Mesenchymal stem cell (in vitro differentiated cells and primary cell): ENCODE results near the gene CNTLN.

Source experiments
- DNase-seq: peaks from one replicate; pipeline ENCODE4 v3.0.0-alpha.2; 2013
- H2AFZ ChIP-seq: one replicate; pipeline ENCODE4 v1.6.1; 2013; ENCODE audit warnings: low read depth, mild to moderate bottlenecking, control low read depth, inconsistent platforms, low read length, moderate library complexity
- H2AK5ac ChIP-seq: 2 replicates; pipeline ENCODE4 v1.6.1; 2013; ENCODE audit warnings: low read length, moderate library complexity, mild to moderate bottlenecking, inconsistent platforms; ENCODE audit not compliant: severe bottlenecking
- H2BK120ac ChIP-seq: one replicate; pipeline ENCODE4 v1.6.1; 2013; ENCODE audit warnings: low read depth, mild to moderate bottlenecking, inconsistent platforms, low read length, moderate library complexity
- H2BK12ac ChIP-seq, 2 experiments: one replicate each; pipeline ENCODE4 v1.6.1; 2013; ENCODE audit warnings: inconsistent platforms in 2 of 2, low read length in 2 of 2, mild to moderate bottlenecking in 2 of 2, moderate library complexity in 2 of 2, control low read depth in 1 of 2
- H2BK15ac ChIP-seq: one replicate; pipeline ENCODE4 v1.6.1; 2013; ENCODE audit warnings: mild to moderate bottlenecking, low read depth, inconsistent platforms; ENCODE audit not compliant: poor library complexity, severe bottlenecking
- H2BK5ac ChIP-seq: 2 replicates; pipeline ENCODE4 v1.6.1; 2013; ENCODE audit warnings: low read depth, mild to moderate bottlenecking, low read length, control low read depth, inconsistent platforms; ENCODE audit not compliant: poor library complexity, severe bottlenecking
- H3K14ac ChIP-seq, 2 experiments: one replicate each; pipeline ENCODE4 v1.6.1; 2013; ENCODE audit warnings: inconsistent platforms in 2 of 2, low read length in 2 of 2, control low read depth in 1 of 2, mild to moderate bottlenecking in 1 of 2, moderate library complexity in 1 of 2
- H3K18ac ChIP-seq, 2 experiments: one replicate each; pipeline ENCODE4 v1.6.1; 2013; ENCODE audit warnings: inconsistent platforms in 2 of 2, low read length in 2 of 2, control low read depth in 1 of 2, low read depth in 1 of 2, mild to moderate bottlenecking in 1 of 2
- H3K23ac ChIP-seq, 2 experiments: one replicate each; pipeline ENCODE4 v1.6.1; 2013; ENCODE audit warnings: inconsistent platforms in 2 of 2, low read length in 2 of 2, mild to moderate bottlenecking in 2 of 2, moderate library complexity in 2 of 2, control low read depth in 1 of 2
- H3K27ac ChIP-seq: 2 replicates; pipeline ENCODE4 v1.5.1; 2013; ENCODE audit warnings: mild to moderate bottlenecking, moderate library complexity, low read length, control low read depth, inconsistent platforms; ENCODE audit not compliant: poor library complexity, severe bottlenecking
- H3K27me3 ChIP-seq, 2 experiments: 2 replicates each; pipeline versions ENCODE4 v1.6.1 to v1.7.0; 2013; ENCODE audit warnings: low read length in 2 of 2, mild to moderate bottlenecking in 2 of 2, moderate library complexity in 2 of 2, control low read depth in 1 of 2, inconsistent platforms in 1 of 2; ENCODE audit not compliant: control insufficient read depth in 1 of 2, insufficient read depth in 1 of 2
- H3K36me3 ChIP-seq, 2 experiments: 2 replicates each; pipeline versions ENCODE4 v1.6.1 to v1.7.0; 2013; ENCODE audit warnings: low read length in 2 of 2, control low read depth in 1 of 2, inconsistent platforms in 1 of 2, low read depth in 1 of 2, mild to moderate bottlenecking in 1 of 2; ENCODE audit not compliant: insufficient read depth in 2 of 2, control insufficient read depth in 1 of 2
- H3K4ac ChIP-seq, 2 experiments: one replicate each; pipeline ENCODE4 v1.6.1; 2013; ENCODE audit warnings: inconsistent platforms in 2 of 2, low read length in 2 of 2, mild to moderate bottlenecking in 2 of 2, moderate library complexity in 2 of 2, control low read depth in 1 of 2, low read depth in 1 of 2
- H3K4me1 ChIP-seq: 2 replicates; pipeline ENCODE4 v1.6.1; 2013; ENCODE audit warnings: low read depth, low read length, control low read depth; ENCODE audit not compliant: control insufficient read depth, insufficient read depth
- H3K4me2 ChIP-seq: 2 replicates; pipeline ENCODE4 v1.6.1; 2013; ENCODE audit warnings: low read length, mild to moderate bottlenecking, inconsistent platforms; ENCODE audit not compliant: poor library complexity, severe bottlenecking
- H3K4me3 ChIP-seq, 2 experiments: 2 replicates each; pipeline versions ENCODE4 v1.5.1 to v1.7.0; 2013; ENCODE audit warnings: low read length in 2 of 2, mild to moderate bottlenecking in 2 of 2, control low read depth in 1 of 2, low read depth in 1 of 2; ENCODE audit not compliant: insufficient read depth in 1 of 2
- H3K79me1 ChIP-seq: replicated peaks from 2 replicates; pipeline ENCODE4 v1.6.1; 2013; ENCODE audit warnings: mild to moderate bottlenecking, control low read depth, low read length, inconsistent platforms; ENCODE audit not compliant: poor library complexity, severe bottlenecking
- H3K9ac ChIP-seq: 2 replicates; pipeline ENCODE4 v1.7.0; 2013; ENCODE audit warnings: mild to moderate bottlenecking, low read length, moderate library complexity
- H3K9me3 ChIP-seq: 2 replicates; pipeline ENCODE4 v1.7.0; 2013; ENCODE audit warnings: mild to moderate bottlenecking, low read length; ENCODE audit not compliant: control insufficient read depth
- H4K8ac ChIP-seq: one replicate; pipeline ENCODE4 v1.6.1; 2013; ENCODE audit warnings: inconsistent platforms, mild to moderate bottlenecking, low read length, moderate library complexity
- H4K91ac ChIP-seq: one replicate; pipeline ENCODE4 v1.6.1; 2013; ENCODE audit warnings: mild to moderate bottlenecking, low read length, inconsistent platforms
- WGBS: methylation state at CpG from one replicate; pipeline ENCODE4 v1.1.7; 2013; ENCODE audit warnings: mixed read lengths; 5-methylcytosine and 5-hydroxymethylcytosine counted together

Gene CNTLN

DNA sequence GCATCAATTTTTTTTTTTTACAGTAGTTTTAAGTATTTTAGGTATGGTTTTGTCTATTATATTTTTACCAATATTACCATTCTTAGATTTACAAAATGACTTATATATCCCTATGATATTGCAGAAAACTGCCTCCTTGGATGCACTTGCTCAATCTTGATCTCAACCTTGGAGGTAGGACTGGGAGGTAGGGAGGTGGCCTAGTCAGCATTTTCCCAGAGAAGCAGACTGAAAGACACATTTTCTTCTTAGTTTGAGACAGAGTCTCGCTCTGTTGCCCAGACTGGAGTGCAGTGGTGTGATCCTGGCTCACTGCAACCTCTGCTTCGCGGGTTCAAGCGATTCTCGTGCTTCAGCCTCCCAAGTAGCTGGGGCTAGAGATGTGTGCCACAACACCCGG lies 268.7 kb downstream of the CNTLN start:
- H3K14ac ChIP-seq = no peak overlapping the region
- peaks cover 2% of the 10 kb centered on the region for H3K79me1 ChIP-seq
- H3K36me3 ChIP-seq = peaks cover 0 to 33% of the 10 kb centered on the region in 2 experiments
- peaks cover 3% of the 10 kb centered on the region for H3K9me3 ChIP-seq
- no peak overlapping the region for H2BK12ac ChIP-seq
- H3K27me3 ChIP-seq = no peaks in the 10 kb centered on the region
- no peak overlapping the region for H4K8ac ChIP-seq
- H3K9ac ChIP-seq = no peak overlapping the region
- H3K4ac ChIP-seq = no peak overlapping the region
- H4K91ac ChIP-seq = no peak overlapping the region
- WGBS = 96% methylated on average over 6 of the region's 6 CpGs
- H3K4me1 ChIP-seq = no peaks in the 10 kb centered on the region
- no peak overlapping the region for H3K23ac ChIP-seq
- H3K27ac ChIP-seq = no peak overlapping the region
- no peak for DNase-seq
- H3K4me2 ChIP-seq = no peak overlapping the region
- no peak overlapping the region for H2BK5ac ChIP-seq
- H3K18ac ChIP-seq = no peak overlapping the region
- H2AK5ac ChIP-seq = no peak overlapping the region
- no peak overlapping the region for H2BK120ac ChIP-seq
- no peak overlapping the region for H3K4me3 ChIP-seq
- no peak overlapping the region for H2BK15ac ChIP-seq
- no peak overlapping the region for H2AFZ ChIP-seq

DNA sequence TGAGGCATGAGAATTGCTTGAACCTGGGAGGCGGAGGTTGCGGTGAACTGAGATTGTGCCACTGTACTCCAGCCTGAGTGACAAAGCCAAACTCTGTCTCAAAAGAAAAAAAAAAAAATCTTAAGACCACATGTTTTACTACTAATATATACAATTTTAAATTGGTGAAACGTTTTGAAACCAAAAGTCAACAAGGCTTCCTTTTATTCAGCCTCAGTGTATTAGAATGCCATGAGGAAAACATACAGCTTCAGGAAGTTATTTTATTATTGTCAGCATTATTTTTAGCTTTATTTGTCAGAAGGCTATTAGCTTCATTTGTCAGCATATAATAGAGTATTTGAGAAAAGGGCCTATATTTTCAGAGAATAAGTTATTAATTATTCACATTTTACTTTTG lies 280.1 kb downstream of the CNTLN start:
- no CpG with 5 or more reads among the region's 3 CpGs for WGBS
- no peak overlapping the region for H4K8ac ChIP-seq
- H3K14ac ChIP-seq = no peak overlapping the region
- no peak overlapping the region for H2BK15ac ChIP-seq
- H3K4me2 ChIP-seq = no peak overlapping the region
- H2BK12ac ChIP-seq = no peak overlapping the region
- no peak for DNase-seq
- no peak overlapping the region for H4K91ac ChIP-seq
- H3K18ac ChIP-seq = no peak overlapping the region
- no peak overlapping the region for H2BK120ac ChIP-seq
- H2AK5ac ChIP-seq = no peak overlapping the region
- no peak overlapping the region for H3K4ac ChIP-seq
- H3K36me3 ChIP-seq = peaks cover 6 to 24% of the 10 kb centered on the region in 2 experiments
- no peak overlapping the region for H3K4me3 ChIP-seq
- H3K27ac ChIP-seq = no peak overlapping the region
- no peaks in the 10 kb centered on the region for H3K27me3 ChIP-seq
- no peaks in the 10 kb centered on the region for H3K79me1 ChIP-seq
- H3K4me1 ChIP-seq = no peaks in the 10 kb centered on the region
- no peak overlapping the region for H3K9ac ChIP-seq
- no peak overlapping the region for H3K23ac ChIP-seq
- no peak overlapping the region for H2BK5ac ChIP-seq
- no peak overlapping the region for H2AFZ ChIP-seq
- H3K9me3 ChIP-seq = peaks cover 3% of the 10 kb centered on the region

DNA sequence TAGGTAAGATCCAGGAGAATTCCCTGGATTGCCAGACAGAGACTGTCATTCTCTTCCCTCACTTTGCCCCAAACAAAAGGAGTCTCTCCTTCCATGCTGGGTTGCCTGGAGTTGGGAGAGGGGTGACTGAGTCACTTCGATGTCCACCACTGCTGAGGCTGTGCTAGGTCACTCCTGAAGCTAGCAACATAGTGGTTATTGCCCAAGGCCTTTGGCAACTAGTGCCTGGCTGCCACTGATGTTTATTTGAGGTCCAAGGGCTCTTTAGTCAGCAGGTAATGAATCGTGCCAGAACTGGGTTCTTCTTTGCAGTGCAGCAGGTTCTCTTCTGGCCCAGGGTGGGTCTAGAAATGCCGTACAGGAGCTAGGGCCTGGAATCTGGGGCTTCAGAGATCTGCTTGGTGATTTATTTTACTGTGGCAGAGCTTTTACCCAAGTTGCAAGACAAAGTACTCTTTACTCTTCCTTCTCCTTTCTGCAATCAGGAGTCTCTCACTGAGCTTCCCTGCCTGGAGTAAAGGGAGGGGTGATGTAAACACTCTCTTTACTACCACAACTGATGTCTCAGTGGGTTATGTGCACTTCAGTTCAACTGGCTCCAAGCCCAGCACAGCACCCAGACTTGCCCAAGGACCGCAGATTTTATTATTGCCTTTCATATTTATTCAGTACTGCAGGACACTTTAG lies 288.3 kb downstream of the CNTLN start:
- Histone ChIP-seq H2AFZ (no peak overlapping the region), H3K23ac (no peak overlapping the region), H3K14ac (no peak overlapping the region), H2BK12ac (no peak overlapping the region), H3K27ac (no peak overlapping the region), H4K8ac (no peak overlapping the region), H2BK5ac (no peak overlapping the region), H4K91ac (no peak overlapping the region), H3K9ac (no peak overlapping the region), H3K4me1 (no peaks in the 10 kb centered on the region), H2BK120ac (no peak overlapping the region), H2AK5ac (no peak overlapping the region), H3K9me3 (no peaks in the 10 kb centered on the region), H3K18ac (no peak overlapping the region), H3K4ac (no peak overlapping the region), H3K27me3 (no peaks in the 10 kb centered on the region), H2BK15ac (no peak overlapping the region), H3K4me3 (no peak overlapping the region), H3K79me1 (peaks cover 4% of the 10 kb centered on the region), H3K4me2 (no peak overlapping the region), H3K36me3 (peaks cover 0 to 5% of the 10 kb centered on the region in 2 experiments)
- 95% methylated on average over 3 of the region's 4 CpGs for WGBS
- DNase-seq = peak; percentile 8

DNA sequence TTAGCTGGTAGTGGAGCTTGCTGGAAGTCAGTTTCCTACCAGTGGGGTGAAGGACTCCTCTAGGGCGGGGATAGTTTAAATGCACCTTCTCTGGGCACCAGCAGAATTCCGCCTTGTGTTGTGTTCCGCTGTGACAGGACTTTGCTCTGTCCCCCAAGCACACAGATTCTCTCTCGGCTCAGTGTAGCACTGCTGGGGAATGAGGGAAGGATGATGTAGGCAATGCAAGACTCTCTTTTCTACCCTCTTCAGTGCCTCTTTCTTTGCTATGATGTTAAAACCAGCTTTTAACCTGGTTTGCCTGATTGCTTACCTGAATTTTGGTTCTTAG lies 288.8 kb downstream of the CNTLN start:
- Histone ChIP-seq H3K9ac (no peak overlapping the region), H2BK12ac (no peak overlapping the region)
- 99% methylated on average over 4 of the region's 4 CpGs for WGBS

More for the DNA sequence above, 288.8 kb downstream of the CNTLN start:
- Histone ChIP-seq H3K23ac (no peak overlapping the region), H2AFZ (no peak overlapping the region), H3K27ac (no peak overlapping the region), H3K4me1 (no peaks in the 10 kb centered on the region), H4K8ac (no peak overlapping the region), H4K91ac (no peak overlapping the region), H3K4me3 (no peak overlapping the region), H2BK120ac (no peak overlapping the region), H3K36me3 (peaks cover 0 to 5% of the 10 kb centered on the region in 2 experiments), H3K9me3 (no peaks in the 10 kb centered on the region), H3K18ac (no peak overlapping the region), H3K27me3 (no peaks in the 10 kb centered on the region), H3K14ac (peak overlapping the region in 1 of 2 experiments; percentile 42), H3K4me2 (no peak overlapping the region), H2BK15ac (no peak overlapping the region), H2BK5ac (no peak overlapping the region), H2AK5ac (no peak overlapping the region), H3K79me1 (peaks cover 4% of the 10 kb centered on the region), H3K4ac (no peak overlapping the region)
- no peak for DNase-seq
